Measurements from ENCODE around the gene SYF2.

- 0 out of 2 replicates have a peak, but pooled peaks have one; percentile 15 for TF ChIP-seq CTCF (conservative IDR thresholded peaks at IDR 0.05; ENCODE audit: low read depth, low read length)
- no peak for TF ChIP-seq EZH2 (IDR thresholded peaks at IDR 0.05; ENCODE audit: low read length, unreplicated experiment)
These were observed 33.5 kb downstream of the SYF2 start for GRCh38 chr1:25198663-25199252.
